ENCODE data around the gene DNM1. TPM values are rescaled to one million over a fixed set of nuclear protein-coding genes. Genes with fewer than 3 reads are reported as not detected.

Gene DNM1
- total RNA-seq, 4 donors from 2014 or later = 4.3 to 18.9 (median 10.1) TPM

GRCh38 chr9:128202648-128203023, 543 bp upstream of the DNM1 start:
- peaks cover 8% of the 10 kb centered on the region for H3K27me3 ChIP-seq
- TF ChIP-seq POLR2A (IDR thresholded peaks at IDR 0.05) (no peak), CTCF (IDR thresholded peaks at IDR 0.05) (no peak)
- H3K4me3 ChIP-seq = peak overlapping the region; percentile 93
- no peaks in the 10 kb centered on the region for H3K36me3 ChIP-seq
- H3K27ac ChIP-seq = no peak overlapping the region
- 19% methylated on average over 2 of the region's 2 CpGs for WGBS
- H3K9me3 ChIP-seq = no peaks in the 10 kb centered on the region
- peaks cover 26% of the 10 kb centered on the region for H3K4me1 ChIP-seq
- DNase-seq (ENCODE audit: low spot score in 2 of 2) = no peak

GRCh38 chr9:128203707-128204551, 750 bp downstream of the DNM1 start:
- Histone ChIP-seq H3K27me3 (peaks cover 8% of the 10 kb centered on the region), H3K36me3 (no peaks in the 10 kb centered on the region), H3K4me3 (peak overlapping the region; percentile 93), H3K27ac (peak overlapping the region; percentile 47), H3K4me1 (peaks cover 39% of the 10 kb centered on the region), H3K9me3 (no peaks in the 10 kb centered on the region)
- WGBS = 2% methylated on average over 21 of the region's 67 CpGs
- TF ChIP-seq CTCF (IDR thresholded peaks at IDR 0.05) = no peak
- TF ChIP-seq POLR2AphosphoS5 (IDR thresholded peaks at IDR 0.05) = no peak
- TF ChIP-seq EP300 (IDR thresholded peaks at IDR 0.05) = no peak
- no peak for TF ChIP-seq POLR2A (IDR thresholded peaks at IDR 0.05)
- DNase-seq (ENCODE audit: low spot score in 2 of 2) = no peak

GRCh38 chr9:128204858-128205257, 1.7 kb downstream of the DNM1 start:
- H3K4me3 ChIP-seq = peak overlapping the region; percentile 93
- H3K4me1 ChIP-seq = peaks cover 46% of the 10 kb centered on the region
- H3K27ac ChIP-seq = peak overlapping the region; percentile 2
- peaks cover 8% of the 10 kb centered on the region for H3K27me3 ChIP-seq
- H3K36me3 ChIP-seq = no peaks in the 10 kb centered on the region
- no peak for DNase-seq (ENCODE audit: low spot score in 2 of 2)
- H3K9me3 ChIP-seq = no peaks in the 10 kb centered on the region
- WGBS = 100% methylated on average over 1 of the region's 7 CpGs
- TF ChIP-seq POLR2A (IDR thresholded peaks at IDR 0.05) (no peak), POLR2AphosphoS5 (IDR thresholded peaks at IDR 0.05) (no peak), CTCF (IDR thresholded peaks at IDR 0.05) (no peak), EP300 (IDR thresholded peaks at IDR 0.05) (no peak)

- Histone ChIP-seq H3K27me3 (peaks cover 8% of the 10 kb centered on the region), H3K27ac (no peak overlapping the region), H3K9me3 (no peaks in the 10 kb centered on the region), H3K36me3 (no peaks in the 10 kb centered on the region), H3K4me1 (peaks cover 46% of the 10 kb centered on the region), H3K4me3 (no peak overlapping the region)
- DNase-seq (ENCODE audit: low spot score in 2 of 2) = no peak
- TF ChIP-seq POLR2A (IDR thresholded peaks at IDR 0.05) = no peak
- TF ChIP-seq POLR2AphosphoS5 (IDR thresholded peaks at IDR 0.05) = no peak
- no peak for TF ChIP-seq EP300 (IDR thresholded peaks at IDR 0.05)
- no peak for TF ChIP-seq CTCF (IDR thresholded peaks at IDR 0.05)
- WGBS = 87% methylated on average over 13 of the region's 16 CpGs
These were observed 2.2 kb downstream of the DNM1 start for GRCh38 chr9:128205296-128205944.

GRCh38 chr9:128206484-128206883, 3.3 kb downstream of the DNM1 start:
- Histone ChIP-seq H3K4me3 (no peak overlapping the region), H3K27ac (no peak overlapping the region), H3K4me1 (peaks cover 54% of the 10 kb centered on the region), H3K36me3 (no peaks in the 10 kb centered on the region), H3K27me3 (peaks cover 8% of the 10 kb centered on the region), H3K9me3 (no peaks in the 10 kb centered on the region)
- no peak for TF ChIP-seq EP300 (IDR thresholded peaks at IDR 0.05)
- TF ChIP-seq CTCF (IDR thresholded peaks at IDR 0.05) = no peak
- TF ChIP-seq POLR2A (IDR thresholded peaks at IDR 0.05) = no peak
- TF ChIP-seq POLR2AphosphoS5 (IDR thresholded peaks at IDR 0.05) = no peak
- DNase-seq (ENCODE audit: low spot score in 2 of 2) = no peak
- WGBS = 78% methylated on average over 3 of the region's 3 CpGs
